GM06990 (cell line): ENCODE measurements around the gene PIGN.

Experiments
- DNase-seq: peaks from one replicate; pipeline ENCODE4 v3.0.0-alpha.2; 2011; ENCODE audit not compliant: insufficient read length; ENCODE audit errors: extremely low read depth
- H3K27me3 ChIP-seq: replicated peaks from 2 replicates; pipeline ENCODE4 v1.6.0; 2011; ENCODE audit warnings: low read length; ENCODE audit not compliant: control insufficient read depth, insufficient read depth
- H3K36me3 ChIP-seq: 2 replicates; pipeline ENCODE4 v1.5.1; 2011; ENCODE audit warnings: low read length; ENCODE audit not compliant: control insufficient read depth, insufficient read depth
- H3K4me3 ChIP-seq: replicated peaks from 2 replicates; pipeline ENCODE4 v1.5.1; 2011; ENCODE audit warnings: low read depth, mild to moderate bottlenecking, control low read depth, low read length
- TF ChIP-seq, protein P1 (sequence below): IDR thresholded peaks from 2 replicates; pipeline ENCODE4 v1.5.1; 2011; ENCODE audit warnings: low read length, control low read depth, mild to moderate bottlenecking, inconsistent platforms; ENCODE audit not compliant: insufficient read depth, poor library complexity, severe bottlenecking

The PIGN gene

GRCh38 chr18:62001396-62001795, 185.5 kb downstream of the PIGN start:
- TF ChIP-seq, protein P1, sequence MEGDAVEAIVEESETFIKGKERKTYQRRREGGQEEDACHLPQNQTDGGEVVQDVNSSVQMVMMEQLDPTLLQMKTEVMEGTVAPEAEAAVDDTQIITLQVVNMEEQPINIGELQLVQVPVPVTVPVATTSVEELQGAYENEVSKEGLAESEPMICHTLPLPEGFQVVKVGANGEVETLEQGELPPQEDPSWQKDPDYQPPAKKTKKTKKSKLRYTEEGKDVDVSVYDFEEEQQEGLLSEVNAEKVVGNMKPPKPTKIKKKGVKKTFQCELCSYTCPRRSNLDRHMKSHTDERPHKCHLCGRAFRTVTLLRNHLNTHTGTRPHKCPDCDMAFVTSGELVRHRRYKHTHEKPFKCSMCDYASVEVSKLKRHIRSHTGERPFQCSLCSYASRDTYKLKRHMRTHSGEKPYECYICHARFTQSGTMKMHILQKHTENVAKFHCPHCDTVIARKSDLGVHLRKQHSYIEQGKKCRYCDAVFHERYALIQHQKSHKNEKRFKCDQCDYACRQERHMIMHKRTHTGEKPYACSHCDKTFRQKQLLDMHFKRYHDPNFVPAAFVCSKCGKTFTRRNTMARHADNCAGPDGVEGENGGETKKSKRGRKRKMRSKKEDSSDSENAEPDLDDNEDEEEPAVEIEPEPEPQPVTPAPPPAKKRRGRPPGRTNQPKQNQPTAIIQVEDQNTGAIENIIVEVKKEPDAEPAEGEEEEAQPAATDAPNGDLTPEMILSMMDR, result no peak
- DNase-seq, result no peak
- Histone ChIP-seq H3K36me3 (no peaks in the 10 kb centered on the region), H3K4me3 (no peak overlapping the region), H3K27me3 (no peaks in the 10 kb centered on the region)

DNA sequence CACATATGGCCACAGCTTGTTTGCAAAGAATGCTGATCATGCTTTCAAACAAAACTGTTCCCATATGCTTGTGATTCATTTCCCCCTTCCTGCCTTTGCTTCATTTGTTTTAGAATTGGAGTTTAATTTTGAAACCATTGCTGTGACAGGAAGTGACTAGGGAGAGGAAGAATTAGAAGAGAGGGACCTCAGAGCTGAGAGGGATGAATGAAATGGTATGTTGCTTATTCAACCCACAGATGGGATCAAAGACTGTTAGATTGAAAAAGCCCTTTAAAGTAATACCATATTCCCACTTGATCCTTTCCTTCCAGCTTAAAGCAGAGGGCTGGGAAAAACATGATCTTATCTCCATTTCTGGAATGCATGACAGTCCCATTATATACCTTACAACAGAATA, 187.9 kb downstream of the PIGN start:
- TF ChIP-seq, protein P1, result no peak
- Histone ChIP-seq H3K27me3 (no peaks in the 10 kb centered on the region), H3K36me3 (no peaks in the 10 kb centered on the region), H3K4me3 (no peak overlapping the region)
- DNase-seq, result no peak

DNA sequence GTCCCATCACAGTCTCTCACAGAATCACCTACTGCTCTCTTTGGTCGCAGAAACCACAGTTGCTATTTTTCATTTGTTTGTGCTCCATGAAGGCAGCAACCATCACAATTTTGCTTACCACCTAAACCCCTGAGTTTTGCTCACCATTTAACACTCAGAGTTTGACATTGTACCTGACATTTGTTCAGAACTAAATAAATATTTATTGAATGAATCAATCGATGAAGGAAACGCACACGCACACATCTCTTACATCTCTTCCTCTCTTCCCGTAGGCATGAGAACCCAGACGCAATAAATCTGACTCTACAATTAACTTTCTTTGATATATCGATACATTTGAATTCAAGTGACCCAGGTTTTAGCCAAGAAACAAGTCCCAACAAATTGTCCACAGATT, 188.5 kb downstream of the PIGN start:
- DNase-seq, result no peak
- Histone ChIP-seq H3K36me3 (no peaks in the 10 kb centered on the region), H3K27me3 (no peaks in the 10 kb centered on the region), H3K4me3 (no peak overlapping the region)
- TF ChIP-seq, protein P1, result no peak

- Histone ChIP-seq H3K27me3 (no peaks in the 10 kb centered on the region), H3K4me3 (no peak overlapping the region), H3K36me3 (no peaks in the 10 kb centered on the region)
- no peak for DNase-seq
- TF ChIP-seq, protein P1, result no peak
Measured at GRCh38 chr18:61995618-61996017, 191.2 kb downstream of the PIGN start.

DNA sequence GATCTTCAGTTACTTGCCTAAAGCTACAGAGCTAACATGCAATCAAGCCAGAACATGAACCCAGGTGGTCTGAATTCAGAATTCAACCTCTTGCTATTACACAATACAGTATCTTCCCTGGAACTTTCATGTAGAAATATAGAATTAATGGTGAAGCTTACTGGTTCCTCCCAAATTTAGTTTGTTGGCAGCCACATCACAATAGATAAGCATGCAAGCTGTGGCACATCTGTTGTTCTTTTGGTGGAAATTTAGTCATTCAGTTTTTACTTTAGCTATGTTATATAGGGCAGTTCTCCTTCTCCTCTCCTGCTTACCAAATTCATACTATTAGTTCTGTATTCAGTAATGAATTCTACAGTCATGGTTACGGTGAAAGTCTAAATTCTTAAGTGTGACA, 193.0 kb downstream of the PIGN start:
- Histone ChIP-seq H3K4me3 (no peak overlapping the region), H3K36me3 (no peaks in the 10 kb centered on the region), H3K27me3 (no peaks in the 10 kb centered on the region)
- TF ChIP-seq, protein P1, result no peak
- DNase-seq, result no peak

DNA sequence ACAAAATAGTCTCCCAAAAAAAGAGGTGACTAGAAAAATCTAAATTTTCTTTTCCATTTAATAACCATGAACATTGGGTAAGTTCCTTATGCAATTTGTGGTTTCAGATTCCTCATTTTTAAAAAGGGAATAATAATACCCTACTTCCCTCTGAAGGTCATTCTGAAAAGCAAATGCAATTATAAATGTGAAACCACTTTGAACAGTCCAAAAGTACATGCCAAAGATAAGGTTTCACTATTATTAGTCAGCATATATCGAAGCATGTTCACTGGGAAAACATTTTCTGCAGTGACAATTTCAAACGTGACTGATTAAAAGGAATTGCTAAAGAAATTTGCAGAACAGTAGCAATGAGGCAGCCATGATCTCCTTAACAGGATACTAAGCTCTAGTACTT, 193.9 kb downstream of the PIGN start:
- Histone ChIP-seq H3K4me3 (no peak overlapping the region), H3K36me3 (no peaks in the 10 kb centered on the region), H3K27me3 (no peaks in the 10 kb centered on the region)
- TF ChIP-seq, protein P1, result no peak
- no peak for DNase-seq
